ENCODE data around the gene GCN1.

Gene GCN1

GRCh38 chr12:120141336-120141735, 53.2 kb downstream of the GCN1 start:
- no peak for DNase-seq (ENCODE audit: low spot score)

DNA sequence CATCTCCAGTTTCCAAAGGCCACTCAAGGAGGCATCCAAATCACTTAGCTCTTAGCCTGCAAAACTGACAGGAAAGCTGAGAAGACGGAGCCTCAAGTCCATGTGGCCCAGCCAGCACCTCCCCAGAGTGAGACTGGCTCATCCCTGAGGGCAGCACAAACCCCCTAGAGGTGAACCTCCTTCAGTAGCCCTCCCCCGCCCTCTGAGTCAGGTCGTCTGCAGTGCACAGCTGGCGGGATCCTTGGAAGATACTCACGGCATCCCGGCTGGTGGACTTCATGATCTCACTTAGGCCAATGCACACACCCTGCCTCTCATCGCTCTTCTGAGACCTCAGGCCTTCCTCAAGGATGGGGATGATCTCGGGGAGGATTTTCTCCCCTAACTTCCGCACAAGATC, 53.9 kb downstream of the GCN1 start:
- DNase-seq (ENCODE audit: low spot score) = no peak

DNA sequence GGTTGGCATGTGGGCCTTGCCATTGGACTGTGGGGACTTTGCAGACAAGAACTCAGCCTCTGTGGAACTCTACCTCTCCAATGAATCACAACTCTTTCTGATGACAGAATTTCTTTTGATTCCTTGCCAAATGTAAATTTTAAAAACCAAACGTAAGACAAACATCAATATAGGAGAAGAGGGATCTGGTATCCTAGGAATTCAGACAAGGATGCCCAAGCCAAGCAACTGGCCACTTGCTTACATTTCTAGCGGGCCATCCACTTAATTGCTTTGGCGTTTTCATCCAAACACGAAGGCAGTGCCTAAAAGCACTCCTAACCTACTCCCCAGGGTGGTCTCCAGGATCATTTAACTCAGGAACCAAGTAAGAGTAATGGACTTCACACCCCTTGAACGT, 54.6 kb downstream of the GCN1 start:
- no peak for DNase-seq (ENCODE audit: low spot score)

GRCh38 chr12:120138366-120138765, 56.1 kb downstream of the GCN1 start:
- DNase-seq (ENCODE audit: low spot score) = no peak

GRCh38 chr12:120137833-120138232, 56.7 kb downstream of the GCN1 start:
- DNase-seq (ENCODE audit: low spot score) = no peak

DNA sequence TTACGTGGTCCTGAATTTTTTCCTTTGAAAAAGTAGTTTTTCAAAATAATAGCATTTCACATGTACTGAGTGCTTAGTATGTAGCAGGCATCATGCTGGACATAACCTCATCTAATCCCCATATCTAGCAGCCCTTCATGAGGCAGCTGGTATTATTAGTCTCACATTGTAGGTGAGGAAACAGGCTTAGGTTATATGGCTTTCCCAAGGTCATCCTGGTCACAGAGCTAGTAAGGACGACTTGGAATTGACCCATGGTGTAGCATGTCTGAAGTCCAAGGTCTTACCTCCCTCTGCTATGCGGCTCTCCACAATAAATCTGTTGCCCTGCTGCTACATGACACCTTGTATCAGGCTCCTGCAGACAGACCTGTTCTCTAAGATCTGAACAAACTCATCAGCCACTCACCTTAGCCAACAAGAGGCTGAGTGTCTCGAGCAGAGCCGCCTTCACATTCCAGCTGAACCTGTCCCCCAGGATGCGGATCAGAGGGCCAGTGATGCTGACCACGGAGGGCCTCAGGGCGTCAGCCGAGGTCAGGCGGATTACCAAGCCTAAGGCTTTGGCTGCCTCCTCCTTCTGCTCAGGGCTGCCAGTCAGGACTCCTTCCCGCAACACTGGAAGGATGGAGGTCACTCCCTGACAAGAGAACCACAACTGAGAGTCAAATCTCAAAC, 58.3 kb downstream of the GCN1 start:
- no peak for DNase-seq (ENCODE audit: low spot score)

DNA sequence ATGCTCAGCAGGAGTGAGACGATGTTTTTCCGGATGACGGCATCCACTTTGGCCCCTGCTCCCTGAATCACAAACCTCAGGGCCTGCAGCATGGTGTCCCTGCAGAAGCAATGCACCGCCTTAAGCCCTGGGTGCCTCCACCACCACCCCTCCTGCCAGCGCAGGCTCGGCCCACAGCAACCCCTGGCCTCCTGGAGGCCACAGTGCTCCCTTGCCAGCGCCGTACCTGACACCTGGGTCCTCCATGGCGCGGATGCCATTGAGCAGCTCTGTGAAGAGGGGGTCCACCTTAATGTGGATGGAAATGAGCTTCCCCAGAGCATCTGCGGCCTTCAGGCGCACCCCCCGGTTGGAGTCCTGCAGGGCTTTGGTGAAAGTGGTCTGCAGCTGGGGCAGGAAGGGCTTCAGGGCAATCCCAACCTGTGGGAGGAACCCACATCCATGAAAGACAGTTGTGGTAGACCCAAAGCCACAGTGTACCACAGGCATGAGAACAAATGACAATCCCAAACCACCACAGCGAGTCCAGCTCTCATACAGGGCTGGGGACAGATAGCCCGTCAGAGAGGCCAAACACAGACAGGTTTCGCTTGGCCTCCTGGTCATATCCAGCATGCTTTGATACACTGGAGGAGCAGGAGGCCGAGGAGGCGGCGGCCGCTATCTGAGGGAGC, 60.1 kb downstream of the GCN1 start:
- no peak for DNase-seq (ENCODE audit: low spot score)

DNA sequence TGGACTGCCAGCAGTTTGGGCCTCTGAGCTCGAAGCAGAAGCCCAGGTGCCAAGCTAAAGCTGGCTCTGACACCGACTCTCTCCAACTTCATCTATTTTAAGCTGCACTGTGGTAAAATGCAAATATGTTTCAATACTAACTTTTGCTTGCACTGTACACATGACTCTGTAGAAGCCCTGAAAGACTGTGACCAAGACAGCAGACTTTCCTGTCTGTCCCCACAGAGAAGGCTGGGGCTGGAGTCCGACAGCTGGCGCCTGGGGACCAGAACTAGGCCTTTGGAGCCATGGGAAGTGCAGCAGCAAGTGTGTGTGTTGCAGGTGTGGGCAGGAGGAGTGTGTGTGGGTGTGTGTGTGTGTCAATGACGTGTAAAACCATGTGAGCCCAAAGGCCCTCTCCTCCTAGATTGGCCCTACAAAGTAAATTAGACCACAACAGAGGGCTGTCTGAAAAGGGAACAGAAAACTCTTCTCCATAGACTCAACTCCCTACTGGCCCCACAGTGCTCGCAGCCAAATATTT, 61.6 kb downstream of the GCN1 start:
- no peak for DNase-seq (ENCODE audit: low spot score)

GRCh38 chr12:120132054-120132836, 62.3 kb downstream of the GCN1 start:
- DNase-seq (ENCODE audit: low spot score) = no peak

GRCh38 chr12:120131116-120131515, 63.4 kb downstream of the GCN1 start:
- DNase-seq (ENCODE audit: low spot score) = no peak

DNA sequence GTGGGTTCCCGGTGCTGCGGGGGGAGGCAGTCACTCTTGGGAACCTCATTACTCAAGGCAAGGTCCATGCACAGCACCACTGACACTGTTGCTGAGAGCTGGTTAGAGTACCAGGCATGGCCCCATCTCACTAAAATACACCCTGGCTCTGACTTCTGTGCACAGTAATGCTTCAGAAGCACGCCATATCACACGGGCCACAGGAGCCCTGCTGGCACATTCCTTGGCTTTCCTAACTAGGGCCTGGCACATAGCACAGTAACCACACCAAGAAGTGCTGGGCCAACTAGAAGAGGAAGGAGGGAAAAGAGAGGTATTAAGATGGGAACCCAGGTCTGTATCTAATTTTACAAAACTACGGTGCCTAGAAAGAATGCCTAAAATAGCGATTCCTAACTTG, 64.5 kb downstream of the GCN1 start:
- no peak for DNase-seq (ENCODE audit: low spot score)

GRCh38 chr12:120126635-120127005, 67.9 kb downstream of the GCN1 start:
- DNase-seq (ENCODE audit: low spot score) = no peak

DNA sequence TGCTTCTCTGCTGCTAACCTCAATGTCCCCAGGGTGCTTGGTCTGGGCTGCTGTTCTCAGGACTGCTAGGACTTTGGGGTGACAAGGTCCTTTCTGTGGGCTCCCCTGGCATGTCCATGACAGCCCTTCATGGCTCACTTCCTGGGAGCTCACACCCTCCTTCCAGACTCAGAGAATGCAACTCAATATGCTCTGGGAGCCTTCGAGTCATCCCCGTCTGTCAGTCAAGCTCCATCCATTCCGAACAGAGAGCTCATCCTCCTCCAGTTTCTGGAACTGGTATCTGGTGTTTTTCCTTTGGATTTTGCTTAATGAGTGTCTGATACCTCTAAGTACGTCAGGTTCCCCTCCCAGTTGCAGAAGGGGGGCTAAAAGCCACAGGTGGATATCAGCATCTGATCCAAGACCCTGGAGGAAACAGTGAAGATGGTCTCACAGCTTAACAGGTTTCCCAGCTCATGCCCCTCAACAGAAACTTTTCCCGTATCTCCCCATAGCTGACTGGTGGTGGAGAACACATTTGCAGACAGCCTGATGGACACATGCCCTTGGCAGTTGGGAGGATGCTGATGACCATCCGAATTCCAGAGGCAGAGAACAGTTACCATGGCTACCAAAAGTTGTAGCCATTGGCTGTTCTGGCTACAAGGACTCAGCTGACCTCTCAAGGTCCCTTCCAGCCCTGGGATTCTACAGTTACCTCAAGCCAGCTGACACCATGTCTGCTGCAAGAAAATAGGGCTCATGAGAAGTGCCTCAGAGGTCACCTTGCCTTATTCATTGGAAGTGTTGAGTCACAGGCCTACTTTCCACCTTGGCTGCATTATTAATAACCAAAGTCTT, 68.5 kb downstream of the GCN1 start:
- no peak for DNase-seq (ENCODE audit: low spot score)

DNA sequence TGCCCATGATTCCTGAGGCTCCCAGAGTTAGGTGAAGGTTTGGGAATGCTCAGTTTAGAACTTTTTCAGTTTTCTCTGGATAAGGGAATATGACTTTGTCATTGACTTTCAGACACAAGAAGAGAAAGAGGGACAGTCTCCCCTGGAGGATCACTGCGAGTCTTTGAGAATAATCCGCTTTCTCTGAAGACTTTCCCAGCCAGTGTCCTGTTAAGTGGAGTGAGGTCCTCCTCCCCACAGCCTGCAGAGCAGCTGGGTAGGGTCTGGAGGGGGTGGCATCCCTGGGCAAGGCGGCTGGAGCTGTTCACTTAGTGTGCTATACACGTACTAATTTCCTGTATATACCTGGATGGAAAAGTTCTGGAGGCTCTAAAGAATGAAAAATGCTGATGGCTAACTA, 69.5 kb downstream of the GCN1 start:
- DNase-seq (ENCODE audit: low spot score) = no peak

- DNase-seq (ENCODE audit: low spot score) = no peak
Observed at GRCh38 chr12:120121766-120122293, 72.7 kb downstream of the GCN1 start.

- no peak for DNase-seq (ENCODE audit: low spot score)
Observed at GRCh38 chr12:120121343-120121742, 73.2 kb downstream of the GCN1 start.

GRCh38 chr12:120119271-120119973, 75.1 kb downstream of the GCN1 start:
- no peak for DNase-seq (ENCODE audit: low spot score)

GRCh38 chr12:120118321-120119061, 76.0 kb downstream of the GCN1 start:
- peak; percentile 37 for DNase-seq (ENCODE audit: low spot score)

DNA sequence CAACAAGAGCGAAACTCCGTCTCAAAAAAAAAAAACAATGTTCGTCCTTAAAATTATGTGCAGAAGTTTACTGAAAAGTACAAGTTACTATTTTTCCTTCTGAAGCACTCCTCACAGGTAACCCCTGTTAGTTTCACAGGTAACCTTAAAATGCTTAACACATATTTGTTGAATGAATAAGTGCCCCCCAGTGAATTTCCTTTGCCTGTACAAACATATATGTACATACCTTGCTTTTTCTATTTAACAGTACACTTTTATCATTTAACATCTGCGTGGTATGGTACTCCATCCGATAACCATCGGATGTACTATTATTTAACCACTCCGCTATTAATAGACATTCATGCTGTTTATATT, 76.6 kb downstream of the GCN1 start:
- DNase-seq (ENCODE audit: low spot score) = no peak

Data from HuH-7 (cell line).